GM18505 (cell line): ENCODE measurements around the gene NNAT.

Experiments
- ATAC-seq: cut with Tn5 transposase; IDR thresholded peaks from one replicate; pipeline ENCODE4 v1.9.1; 2021; ENCODE audit not compliant: unreplicated experiment
- POLR2A ChIP-seq: IDR thresholded peaks from 4 replicates; pipeline ENCODE4 v1.6.1; 2011; ENCODE audit warnings: borderline replicate concordance; ENCODE audit not compliant: insufficient read depth, insufficient read length; ENCODE audit errors: extremely low read depth

NNAT gene

GRCh38 chr20:37511610-37512275, 9.3 kb upstream of the NNAT start:
- no peak for TF ChIP-seq POLR2A
- ATAC-seq, result no peak

- no peak for TF ChIP-seq POLR2A
- ATAC-seq, result no peak
These were observed 7.2 kb upstream of the NNAT start for GRCh38 chr20:37513779-37514359.

- no peak for TF ChIP-seq POLR2A
- ATAC-seq, result no peak
These were observed 5.2 kb upstream of the NNAT start for GRCh38 chr20:37515876-37516275.

- ATAC-seq, result no peak
- no peak for TF ChIP-seq POLR2A
These were observed 4.0 kb upstream of the NNAT start for GRCh38 chr20:37516811-37517750.

GRCh38 chr20:37518059-37518458, 3.0 kb upstream of the NNAT start:
- ATAC-seq, result no peak

GRCh38 chr20:37518606-37519507, 2.2 kb upstream of the NNAT start:
- no peak for TF ChIP-seq POLR2A
- ATAC-seq, result no peak

More at GRCh38 chr20:37518059-37518458, 3.0 kb upstream of the NNAT start:
- no peak for TF ChIP-seq POLR2A

- TF ChIP-seq POLR2A, result no peak
- ATAC-seq, result no peak
These were observed 1.3 kb upstream of the NNAT start for GRCh38 chr20:37519508-37520418.

GRCh38 chr20:37520419-37520955, 563 bp upstream of the NNAT start:
- TF ChIP-seq POLR2A, result no peak
- no peak for ATAC-seq

GRCh38 chr20:37522260-37523011, 1.4 kb downstream of the NNAT start:
- ATAC-seq, result no peak
- no peak for TF ChIP-seq POLR2A

GRCh38 chr20:37523012-37523391, 2.0 kb downstream of the NNAT start:
- ATAC-seq, result no peak
- TF ChIP-seq POLR2A, result no peak
